HepG2 (cell line): ENCODE measurements around the gene CRYGA. TPM values are rescaled to one million over a fixed set of nuclear protein-coding genes. Genes with fewer than 3 reads are reported as not detected.
"Not testable (repeated sequence)": the region's sequence is repeated elsewhere in the genome, so short reads cannot be mapped to it uniquely, and the experiment has no call there.

Source experiments
- ATAC-seq: fragments of 200-7000 bp; cut with Tn5 transposase; 3 replicates; pipeline ENCODE4 v1.9.1; 2020; ENCODE audit warnings: mild to moderate bottlenecking, moderate library complexity
- BruUV-seq: library from RNA; stranded (reverse); fragments of 400-500 nt; replicated peaks from 2 replicates; lab custom pipeline; 2021; lab: Mats Ljungman, UMichigan
- CTCF ChIA-PET: fragments of 300-600 bp; formaldehyde crosslinking; extraction: SDS; loops from one replicate; lab custom pipeline; 2021; ENCODE audit warnings: low total read pairs, inconsistent platforms, low intra/inter-chr PET ratio; lab: Yijun Ruan, JAX
- POLR2A ChIA-PET: fragments of 350-600 bp; sonication (Branson Sonifier 250); formaldehyde crosslinking; loops from one replicate; lab custom pipeline; 2020; ENCODE audit warnings: antibody characterized with exemption, inconsistent platforms; lab: Yijun Ruan, JAX
- DNase-seq: peaks from one replicate; pipeline ENCODE4 v3.0.0-alpha.2; 2015; ENCODE audit warnings: low spot score
- FAIRE-seq: peaks from 3 replicates; lab custom pipeline; 2011; peaks lifted over from hg19 to GRCh38; lab: Jason Lieb, UNC
- H2AFZ ChIP-seq: one replicate; pipeline ENCODE4 v1.6.1; 2011; ENCODE audit warnings: low read length, inconsistent platforms
- H3K27ac ChIP-seq: fragments of 300-600 bp; 3 replicates; pipeline ENCODE4 v1.8.0; 2011; ENCODE audit warnings: mixed run types, mild to moderate bottlenecking, mixed read lengths, low read length, inconsistent platforms; ENCODE audit not compliant: insufficient read depth; ENCODE audit errors: extremely low read length
- H3K27me3 ChIP-seq, 2 experiments: fragments of 200-600 bp in 1 of 2; 2 replicates in 1 of 2; 3 replicates in 1 of 2; pipeline versions ENCODE4 v1.6.0 to v1.8.0; 2011; ENCODE audit warnings: low read length in 2 of 2, mild to moderate bottlenecking in 2 of 2, moderate library complexity in 2 of 2, inconsistent platforms in 1 of 2; ENCODE audit not compliant: insufficient read depth in 2 of 2, control insufficient read depth in 1 of 2
- H3K36me3 ChIP-seq, 2 experiments: fragments of 200-600 bp in 1 of 2; replicated peaks in 1 of 2; 2 replicates in 1 of 2; 3 replicates in 1 of 2; pipeline versions ENCODE4 v1.5.1 to v1.8.0; 2011; ENCODE audit warnings: low read length in 2 of 2, inconsistent platforms in 1 of 2; ENCODE audit not compliant: insufficient read depth in 2 of 2, control insufficient read depth in 1 of 2
- H3K4me1 ChIP-seq: 2 replicates; pipeline ENCODE4 v1.5.1; 2012; ENCODE audit warnings: low read length, inconsistent platforms; ENCODE audit not compliant: insufficient read depth
- H3K4me2 ChIP-seq: 2 replicates; pipeline ENCODE4 v1.6.0; 2011; ENCODE audit warnings: low read depth, low read length, inconsistent platforms
- H3K4me3 ChIP-seq, 3 experiments: fragments of 200-600 bp in 1 of 3; sonication (generic), shearing (Covaris generic) in 1 of 3; replicated peaks in 1 of 3; 2 replicates each; pipeline ENCODE4 v1.5.1; 2011 to 2016; ENCODE audit warnings: low read length in 3 of 3, inconsistent platforms in 2 of 3, low read depth in 2 of 3, mild to moderate bottlenecking in 2 of 3, control low read depth in 1 of 3, mixed read lengths in 1 of 3; ENCODE audit not compliant: insufficient read depth in 1 of 3
- H3K79me2 ChIP-seq: one replicate; pipeline ENCODE4 v1.6.1; 2011; ENCODE audit warnings: low read length, inconsistent platforms; ENCODE audit not compliant: insufficient read depth
- H3K9ac ChIP-seq: 2 replicates; pipeline ENCODE4 v1.6.0; 2011; ENCODE audit warnings: mild to moderate bottlenecking, low read depth, low read length, inconsistent platforms; ENCODE audit not compliant: insufficient read depth
- H3K9me3 ChIP-seq: 2 replicates; pipeline ENCODE4 v1.5.1; 2012; ENCODE audit warnings: mild to moderate bottlenecking, low read length
- H4K20me1 ChIP-seq: 2 replicates; pipeline ENCODE4 v1.6.0; 2011; ENCODE audit warnings: inconsistent platforms, mild to moderate bottlenecking, low read length, moderate library complexity; ENCODE audit not compliant: insufficient read depth
- GABPA ChIP-seq, 2 experiments: IDR thresholded peaks; 2 replicates each; pipeline ENCODE4 v1.6.1; 2011 to 2016; ENCODE audit warnings: low read depth in 2 of 2, low read length in 1 of 2, missing biosample characterization in 1 of 2, missing genetic modification characterization in 1 of 2
- KLF6 ChIP-seq: IDR thresholded peaks from 2 replicates; pipeline ENCODE4 v1.8.0; 2016; ENCODE audit warnings: missing biosample characterization, missing genetic modification reagents
- ZNF20 ChIP-seq: sonication (generic); formaldehyde crosslinking; IDR thresholded peaks from 2 replicates; pipeline ENCODE4 v1.4.0; 2020; ENCODE audit warnings: mild to moderate bottlenecking, moderate library complexity, missing genetic modification reagents
- WGBS: methylation state at CpG from one replicate; pipeline ENCODE4 v1.1.6; 2017; ENCODE audit warnings: low lambda C conversion rate; 5-methylcytosine and 5-hydroxymethylcytosine counted together
- in situ Hi-C: cut with HindIII; loops from 2 replicates; pipeline ENCODE4 v1.10.0; 2017; ENCODE audit warnings: low pct_unique_long_range_greater_than_20kb; ENCODE audit not compliant: extremely low pct_ligation_motif_present
- intact Hi-C: fragments of 100-400 bp; cut with micrococcal nuclease; formaldehyde crosslinking; loops from one replicate; pipeline ENCODE4 v1.10.0; 2022; ENCODE audit not compliant: unreplicated experiment
- polyA plus RNA-seq, 8 experiments: library from polyadenylated mRNA; depleted of rRNA in 3 of 8; stranded (reverse) in 7 of 8; unstranded in 1 of 8; fragments of >200 nt; fragmentation: Illumina TruSeq in 4 of 8; extraction: Trizol in 4 of 8; gene quantifications; 2 replicates each; pipeline versions ENCODE4 v1.2.1 to v1.2.3, GENCODE V29; 2011 to 2016; ENCODE audit warnings: low read depth in 4 of 8, missing spikeins in 1 of 8, mixed read lengths in 1 of 8; ENCODE audit not compliant: insufficient read depth in 1 of 8
- total RNA-seq, 5 experiments: library from RNA; depleted of rRNA; stranded (reverse); fragments of >200 nt; fragmentation: Illumina TruSeq; extraction: Trizol; gene quantifications; 2 replicates each; pipeline ENCODE4 v1.2.3, GENCODE V29; 2016; ENCODE audit warnings: low read depth in 1 of 5
- TF ChIP-seq, protein P1 (sequence below): fragments of 450-650 bp; IDR thresholded peaks from 2 replicates; pipeline ENCODE4 v1.6.1; 2017; ENCODE audit warnings: mild to moderate bottlenecking

The CRYGA gene
- total and polyA plus RNA-seq, 2 of the 13 experiments (the other 11 are each of a cell fraction or from before 2014, with no cell fraction given) = not detected

DNA sequence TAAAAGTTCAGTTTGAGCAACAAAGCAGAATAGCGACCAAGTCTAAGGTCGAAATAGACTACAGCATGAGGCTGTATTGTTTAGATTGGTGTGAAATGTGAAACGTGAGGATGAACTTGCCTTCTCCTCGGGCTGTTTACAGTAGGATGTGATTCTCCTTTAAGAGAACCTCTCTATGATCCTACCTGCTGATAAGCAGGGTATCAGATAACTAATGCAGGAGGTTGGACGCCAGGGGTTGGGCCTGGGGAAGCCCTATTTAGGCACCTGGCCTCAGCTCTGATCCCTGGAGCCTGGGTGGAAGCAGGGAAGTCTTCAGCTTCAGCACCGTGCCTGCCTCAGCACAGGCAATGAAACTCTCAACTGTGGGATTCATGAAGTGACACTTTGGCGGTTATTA lies 50.4 kb downstream of the CRYGA start (continued):
- TF ChIP-seq, protein P1, sequence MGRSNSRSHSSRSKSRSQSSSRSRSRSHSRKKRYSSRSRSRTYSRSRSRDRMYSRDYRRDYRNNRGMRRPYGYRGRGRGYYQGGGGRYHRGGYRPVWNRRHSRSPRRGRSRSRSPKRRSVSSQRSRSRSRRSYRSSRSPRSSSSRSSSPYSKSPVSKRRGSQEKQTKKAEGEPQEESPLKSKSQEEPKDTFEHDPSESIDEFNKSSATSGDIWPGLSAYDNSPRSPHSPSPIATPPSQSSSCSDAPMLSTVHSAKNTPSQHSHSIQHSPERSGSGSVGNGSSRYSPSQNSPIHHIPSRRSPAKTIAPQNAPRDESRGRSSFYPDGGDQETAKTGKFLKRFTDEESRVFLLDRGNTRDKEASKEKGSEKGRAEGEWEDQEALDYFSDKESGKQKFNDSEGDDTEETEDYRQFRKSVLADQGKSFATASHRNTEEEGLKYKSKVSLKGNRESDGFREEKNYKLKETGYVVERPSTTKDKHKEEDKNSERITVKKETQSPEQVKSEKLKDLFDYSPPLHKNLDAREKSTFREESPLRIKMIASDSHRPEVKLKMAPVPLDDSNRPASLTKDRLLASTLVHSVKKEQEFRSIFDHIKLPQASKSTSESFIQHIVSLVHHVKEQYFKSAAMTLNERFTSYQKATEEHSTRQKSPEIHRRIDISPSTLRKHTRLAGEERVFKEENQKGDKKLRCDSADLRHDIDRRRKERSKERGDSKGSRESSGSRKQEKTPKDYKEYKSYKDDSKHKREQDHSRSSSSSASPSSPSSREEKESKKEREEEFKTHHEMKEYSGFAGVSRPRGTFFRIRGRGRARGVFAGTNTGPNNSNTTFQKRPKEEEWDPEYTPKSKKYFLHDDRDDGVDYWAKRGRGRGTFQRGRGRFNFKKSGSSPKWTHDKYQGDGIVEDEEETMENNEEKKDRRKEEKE = no peak
- TF ChIP-seq KLF6 (CRISPR knock-in tag) (no peak), GABPA (IDR thresholded peaks at IDR 0.05; ENCODE audit: low read depth, low read length) (no peak), GABPA (CRISPR knock-in tag; IDR thresholded peaks at IDR 0.05; ENCODE audit: low read depth) (no peak), ZNF20 (no peak)

DNA sequence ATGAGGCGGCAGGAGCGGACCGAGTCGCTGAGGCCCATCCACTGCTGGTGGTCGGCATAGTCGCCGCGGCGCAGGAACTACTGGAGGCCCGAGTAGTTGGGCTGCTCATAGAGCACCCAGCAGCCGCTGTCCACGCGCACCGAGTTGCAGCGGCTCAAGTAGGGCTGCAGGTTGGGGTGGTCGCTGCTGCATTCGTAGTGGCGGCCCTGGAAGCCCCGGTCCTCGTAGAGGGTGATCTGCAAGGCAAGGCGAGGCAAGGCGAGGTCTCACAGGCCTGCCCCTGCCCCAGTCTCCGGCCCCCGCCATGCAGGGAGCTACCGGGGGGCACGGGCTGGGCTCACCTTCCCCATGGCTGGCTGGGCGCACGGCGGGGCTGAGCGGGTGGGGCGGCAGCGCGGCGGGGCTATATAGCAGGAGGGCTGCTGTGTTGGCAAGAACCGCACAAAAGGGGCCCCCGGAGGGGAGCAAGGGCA lies 51.1 kb downstream of the CRYGA start:
- H2AFZ ChIP-seq, BruUV-seq, H3K79me2 ChIP-seq, H3K36me3 ChIP-seq, CTCF ChIA-PET, DNase-seq, POLR2A ChIA-PET, H3K4me3 ChIP-seq, H4K20me1 ChIP-seq, ATAC-seq, in situ Hi-C loops, H3K27ac ChIP-seq, H3K9me3 ChIP-seq, intact Hi-C loops, H3K9ac ChIP-seq, H3K4me2 ChIP-seq, FAIRE-seq: not testable (repeated sequence)
- H3K27me3 ChIP-seq = peaks cover 1 to 11% of the 10 kb centered on the region in 2 experiments; a peak in 2 of 5 replicates
- 87% methylated on average over 36 of the region's 36 CpGs for WGBS
- peaks cover 21% of the 10 kb centered on the region for H3K4me1 ChIP-seq

Other genes with a start within 250 kb of the CRYGA start
- 4.5 and 5.3 TPM in 2 replicates for gene PLEKHM3, start 138.1 kb downstream of the CRYGA start, total RNA-seq (2016; rRNA removed; fragmentation: Illumina TruSeq; extraction: Trizol)
- gene PLEKHM3, start 138.1 kb downstream of the CRYGA start, polyA plus RNA-seq (2011; rRNA removed) = 4.7 and 4.8 TPM in 2 replicates
- not detected in 2 replicates for gene CRYGD, start 39.1 kb downstream of the CRYGA start, total RNA-seq (2016; rRNA removed; fragmentation: Illumina TruSeq; extraction: Trizol)
- gene CRYGD, start 39.1 kb downstream of the CRYGA start, polyA plus RNA-seq (2011; rRNA removed) = not detected in 2 replicates
- 0.27 TPM in 1 of 2 replicates, not detected in the other for gene CRYGC, start 33.8 kb downstream of the CRYGA start, total RNA-seq (2016; rRNA removed; fragmentation: Illumina TruSeq; extraction: Trizol)
- 0.20 and 0.21 TPM in 2 replicates for gene CRYGC, start 33.8 kb downstream of the CRYGA start, polyA plus RNA-seq (2011; rRNA removed)
- gene CRYGB, start 17.4 kb downstream of the CRYGA start, total RNA-seq (2016; rRNA removed; fragmentation: Illumina TruSeq; extraction: Trizol) = not detected in 2 replicates
- not detected in 2 replicates for gene CRYGB, start 17.4 kb downstream of the CRYGA start, polyA plus RNA-seq (2011; rRNA removed)
- gene C2orf80, start 26.4 kb upstream of the CRYGA start, total RNA-seq (2016; rRNA removed; fragmentation: Illumina TruSeq; extraction: Trizol) = not detected in 2 replicates
- not detected in 2 replicates for gene C2orf80, start 26.4 kb upstream of the CRYGA start, polyA plus RNA-seq (2011; rRNA removed)
- 1,077 and 1,654 TPM in 2 replicates for gene IDH1, start 91.5 kb upstream of the CRYGA start, total RNA-seq (2016; rRNA removed; fragmentation: Illumina TruSeq; extraction: Trizol)
- gene IDH1, start 91.5 kb upstream of the CRYGA start, polyA plus RNA-seq (2011; rRNA removed) = 258 and 312 TPM in 2 replicates
- 21.7 and 24.4 TPM in 2 replicates for gene PIKFYVE, start 102.7 kb upstream of the CRYGA start, total RNA-seq (2016; rRNA removed; fragmentation: Illumina TruSeq; extraction: Trizol)
- 15.8 and 20.2 TPM in 2 replicates for gene PIKFYVE, start 102.7 kb upstream of the CRYGA start, polyA plus RNA-seq (2011; rRNA removed)
- gene PTH2R, start 243.2 kb upstream of the CRYGA start, total RNA-seq (2016; rRNA removed; fragmentation: Illumina TruSeq; extraction: Trizol) = 0.04 TPM in 1 of 2 replicates, not detected in the other
- gene PTH2R, start 243.2 kb upstream of the CRYGA start, polyA plus RNA-seq (2011; rRNA removed) = not detected in 2 replicates